Measurements from ENCODE around the gene ENOX1. TPM values are rescaled to one million over a fixed set of nuclear protein-coding genes. Genes with fewer than 3 reads are reported as not detected.

Gene ENOX1
- total and polyA plus RNA-seq, 2 of the 13 experiments (the other 11 are each of a cell fraction or from before 2014, with no cell fraction given): not detected

DNA sequence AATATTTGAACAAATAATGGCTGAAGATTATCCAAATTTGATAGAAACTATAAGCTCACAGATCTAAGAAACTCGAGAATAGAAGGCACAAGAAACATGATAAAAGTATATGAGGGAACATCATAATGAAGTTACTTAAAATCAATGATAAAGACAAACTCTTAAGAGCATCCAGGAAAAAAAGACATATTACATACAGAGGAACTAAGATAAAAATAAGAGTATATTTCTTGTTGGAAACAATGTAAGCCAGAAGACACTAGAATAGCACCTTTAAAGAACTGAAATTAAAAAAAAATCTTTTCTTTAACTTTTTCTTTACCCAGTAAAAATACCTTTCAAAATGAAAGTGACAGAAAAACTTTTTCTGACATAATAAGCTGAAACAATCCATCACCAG, 407.0 kb downstream of the ENOX1 start:
- Histone ChIP-seq H3K27ac (ENCODE audit: extremely low read length, insufficient read depth, low read length) (no peak overlapping the region), H3K9me3 (ENCODE audit: low read length) (no peaks in the 10 kb centered on the region), H3K27me3 (ENCODE audit: control insufficient read depth in 1 of 2, insufficient read depth in 2 of 2, low read length in 2 of 2) (no peaks in the 10 kb centered on the region), H4K20me1 (ENCODE audit: insufficient read depth, low read length) (no peaks in the 10 kb centered on the region), H2AFZ (ENCODE audit: low read length) (no peak overlapping the region), H3K36me3 (replicated peaks in 1 of 2; ENCODE audit: control insufficient read depth in 1 of 2, insufficient read depth in 2 of 2, low read length in 2 of 2) (no peaks in the 10 kb centered on the region), H3K79me2 (ENCODE audit: insufficient read depth, low read length) (no peaks in the 10 kb centered on the region), H3K4me3 (replicated peaks in 1 of 3; ENCODE audit: insufficient read depth in 1 of 3, low read depth in 2 of 3, low read length in 3 of 3) (no peak overlapping the region), H3K4me2 (ENCODE audit: low read depth, low read length) (no peak overlapping the region), H3K9ac (ENCODE audit: insufficient read depth, low read depth, low read length) (no peak overlapping the region), H3K4me1 (ENCODE audit: insufficient read depth, low read length) (no peaks in the 10 kb centered on the region)
- DNase-seq (ENCODE audit: low spot score) (no peak), ATAC-seq (no peak), FAIRE-seq (no peak)
- in situ Hi-C loops (cut with HindIII; ENCODE audit: extremely low pct_ligation_motif_present, low pct_unique_long_range_greater_than_20kb) (no loop called here), intact Hi-C loops (cut with micrococcal nuclease; ENCODE audit: unreplicated experiment) (no loop called here)
- ChIA-PET POLR2A (no interaction called here), CTCF (ENCODE audit: low intra/inter-chr PET ratio, low total read pairs) (no interaction called here)
- BruUV-seq (replicated peaks): no TSS peak
- WGBS (ENCODE audit: low lambda C conversion rate): 3% methylated on average over 1 of the region's 1 CpG
- no peak for TF ChIP-seq ATF1 (CRISPR knock-in tag; IDR thresholded peaks at IDR 0.05)

GRCh38 chr13:43377973-43378372, 408.8 kb downstream of the ENOX1 start:
- no peak for ATAC-seq
- FAIRE-seq: no peak
- H3K4me1 ChIP-seq (ENCODE audit: insufficient read depth, low read length): no peaks in the 10 kb centered on the region
- H3K9me3 ChIP-seq (ENCODE audit: low read length): no peaks in the 10 kb centered on the region
- ChIA-PET POLR2A (no interaction called here), CTCF (ENCODE audit: low intra/inter-chr PET ratio, low total read pairs) (no interaction called here)
- in situ Hi-C loops (cut with HindIII; ENCODE audit: extremely low pct_ligation_motif_present, low pct_unique_long_range_greater_than_20kb) (no loop called here), intact Hi-C loops (cut with micrococcal nuclease; ENCODE audit: unreplicated experiment) (no loop called here)
- H4K20me1 ChIP-seq (ENCODE audit: insufficient read depth, low read length): no peaks in the 10 kb centered on the region
- H3K4me3 ChIP-seq (replicated peaks in 1 of 3; ENCODE audit: insufficient read depth in 1 of 3, low read depth in 2 of 3, low read length in 3 of 3): no peak overlapping the region
- no TSS peak for BruUV-seq (replicated peaks)
- no peaks in the 10 kb centered on the region for H3K36me3 ChIP-seq (replicated peaks in 1 of 2; ENCODE audit: control insufficient read depth in 1 of 2, insufficient read depth in 2 of 2, low read length in 2 of 2)
- H2AFZ ChIP-seq (ENCODE audit: low read length): no peak overlapping the region
- H3K27me3 ChIP-seq (ENCODE audit: control insufficient read depth in 1 of 2, insufficient read depth in 2 of 2, low read length in 2 of 2): no peaks in the 10 kb centered on the region
- no peak for DNase-seq (ENCODE audit: low spot score)
- H3K9ac ChIP-seq (ENCODE audit: insufficient read depth, low read depth, low read length): no peak overlapping the region
- TF ChIP-seq ZNF207 (IDR thresholded peaks at IDR 0.05; ENCODE audit: borderline replicate concordance) (no peak), TRIM24 (CRISPR knock-in tag; IDR thresholded peaks at IDR 0.05) (no peak), SYNCRIP (IDR thresholded peaks at IDR 0.05; ENCODE audit: insufficient read depth, low read depth, low read length) (no peak), ZBTB8A (CRISPR knock-in tag; IDR thresholded peaks at IDR 0.05; ENCODE audit: borderline replicate concordance, low read depth) (no peak), ZMYM3 (CRISPR knock-in tag; IDR thresholded peaks at IDR 0.05) (no peak), ZNF230 (CRISPR knock-in tag; IDR thresholded peaks at IDR 0.05) (no peak), NFKB2 (CRISPR knock-in tag; IDR thresholded peaks at IDR 0.05; ENCODE audit: borderline replicate concordance) (no peak)
- whole genome bisulfite sequencing (ENCODE audit: low lambda C conversion rate): 0% methylated on average over 1 of the region's 1 CpG
- H3K4me2 ChIP-seq (ENCODE audit: low read depth, low read length): no peak overlapping the region
- H3K27ac ChIP-seq (ENCODE audit: extremely low read length, insufficient read depth, low read length): no peak overlapping the region
- no peaks in the 10 kb centered on the region for H3K79me2 ChIP-seq (ENCODE audit: insufficient read depth, low read length)

Measured in HepG2 (cell line).